HG03097 (cell line): ENCODE results near the gene SLC38A11.
"Not testable (repeated sequence)": the region's sequence is repeated elsewhere in the genome, so short reads cannot be mapped to it uniquely, and the experiment has no call there.

Experiments
- ATAC-seq: cut with Tn5 transposase; IDR thresholded peaks from one replicate; pipeline ENCODE4 v1.9.1; 2021; ENCODE audit not compliant: unreplicated experiment, low FRiP score

The SLC38A11 gene

GRCh38 chr2:164954954-164955701, at the start of gene SLC38A11:
Gene SLC38A11, minus strand, starts transcription at chr2:164955525. Its CDS starts 278 bp downstream, at chr2:164955247.
- no peak for ATAC-seq

GRCh38 chr2:165003443-165004130, 48.3 kb upstream of the SLC38A11 start:
- ATAC-seq, result no peak

- ATAC-seq, result no peak
Observed at GRCh38 chr2:165002638-165003037, 47.3 kb upstream of the SLC38A11 start.

GRCh38 chr2:164994664-164995299, 39.5 kb upstream of the SLC38A11 start:
- not testable (repeated sequence) for ATAC-seq

GRCh38 chr2:164993287-164994016, 38.1 kb upstream of the SLC38A11 start:
- no peak for ATAC-seq

- no peak for ATAC-seq
Observed at GRCh38 chr2:164992818-164993217, 37.5 kb upstream of the SLC38A11 start.

GRCh38 chr2:164992093-164992454, 36.7 kb upstream of the SLC38A11 start:
- ATAC-seq, result not testable (repeated sequence)

DNA sequence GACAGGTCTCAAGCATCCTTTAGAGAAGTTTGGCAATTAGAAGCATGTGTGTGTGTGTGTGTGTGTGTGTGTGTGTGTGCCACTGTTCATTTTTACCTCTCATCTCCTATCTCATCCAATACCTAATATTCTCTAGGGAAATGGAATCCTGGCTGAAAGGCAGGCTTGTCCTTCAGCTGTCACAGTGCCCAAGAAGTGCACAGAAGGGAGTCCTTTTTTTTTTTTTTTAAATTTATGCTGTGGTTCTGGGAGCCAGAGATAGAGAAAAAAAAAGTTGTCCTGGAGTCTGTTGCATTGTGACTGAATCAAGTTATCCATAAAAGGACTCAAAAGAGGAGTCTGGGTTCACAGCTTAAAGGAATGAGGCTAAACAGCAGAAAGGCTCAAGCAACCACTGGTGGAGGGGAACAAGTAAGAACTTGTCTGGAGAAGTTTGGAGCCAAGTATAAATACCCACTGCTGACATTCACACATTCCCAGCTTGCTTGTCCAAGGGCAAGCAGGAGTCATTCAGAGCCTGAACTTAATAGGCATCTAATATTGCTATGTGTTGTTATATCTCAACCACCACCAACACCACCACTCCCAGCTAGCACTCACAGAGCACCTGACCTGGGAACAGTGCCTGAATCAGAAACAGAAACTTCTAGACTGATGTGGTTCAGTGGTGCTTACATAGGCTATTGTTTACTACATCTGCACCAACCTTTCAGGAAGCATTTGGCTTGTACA, 36.2 kb upstream of the SLC38A11 start:
- peak; percentile 89 for ATAC-seq

DNA sequence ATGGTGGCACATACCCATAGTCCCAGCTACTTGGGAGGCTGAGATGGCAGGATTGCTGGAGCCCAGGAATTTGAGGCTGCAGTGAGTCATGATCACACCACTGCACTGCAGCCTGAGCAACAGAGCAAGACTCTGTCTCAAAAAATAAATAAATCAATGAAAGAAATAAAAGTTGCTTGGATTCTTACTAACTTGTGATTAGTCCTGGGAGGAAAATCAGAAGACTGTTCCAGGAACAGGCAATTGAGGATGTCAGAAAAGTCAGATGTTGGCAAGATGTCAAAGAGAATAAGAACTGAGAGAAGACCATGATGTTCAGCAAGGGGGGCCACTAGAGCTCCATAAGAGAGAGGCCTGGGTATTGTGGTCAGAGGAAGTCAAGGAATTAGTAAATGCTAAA, 35.6 kb upstream of the SLC38A11 start:
- not testable (repeated sequence) for ATAC-seq

DNA sequence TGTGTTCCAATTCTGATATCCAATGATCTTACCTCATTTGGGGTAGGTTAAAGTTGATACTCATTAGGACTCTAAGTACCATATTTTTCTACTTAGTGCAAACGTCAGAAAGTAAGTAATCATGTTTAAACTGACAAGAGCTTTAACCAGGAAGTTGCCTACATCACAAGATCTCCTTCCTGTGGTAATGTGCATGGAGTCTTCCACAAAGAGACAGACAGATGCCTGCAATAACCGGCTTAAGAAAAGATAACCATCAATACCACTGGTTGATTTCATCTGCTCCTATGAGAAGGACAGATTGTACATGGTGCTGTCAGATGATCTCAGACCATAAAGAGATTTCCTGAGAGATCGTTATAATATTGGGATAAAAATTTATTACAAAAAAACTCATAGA, 33.5 kb upstream of the SLC38A11 start:
- not testable (repeated sequence) for ATAC-seq

GRCh38 chr2:164986027-164986426, 30.7 kb upstream of the SLC38A11 start:
- ATAC-seq, result not testable (repeated sequence)

DNA sequence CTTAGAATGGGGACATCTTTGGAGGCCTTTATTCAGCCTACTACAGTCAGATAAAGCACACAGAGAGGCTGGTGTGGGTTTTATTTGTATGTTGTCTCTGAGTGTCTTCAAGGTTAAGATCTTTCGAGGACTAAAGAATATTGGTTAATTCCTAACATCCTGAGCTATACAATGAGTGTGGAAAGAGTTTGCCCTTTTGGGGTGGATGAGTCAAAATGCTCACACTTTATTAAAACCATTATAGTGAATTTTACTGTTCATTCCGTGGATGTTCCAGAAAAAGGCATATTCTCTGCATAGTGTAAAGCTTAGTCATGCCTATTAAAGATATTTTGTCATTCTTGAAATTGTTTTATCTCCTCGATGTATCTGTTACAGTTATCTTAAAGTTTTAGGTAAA, 29.1 kb upstream of the SLC38A11 start:
- no peak for ATAC-seq

GRCh38 chr2:164981217-164981990, 26.1 kb upstream of the SLC38A11 start:
- no peak for ATAC-seq

GRCh38 chr2:164980688-164981087, 25.4 kb upstream of the SLC38A11 start:
- ATAC-seq, result not testable (repeated sequence)

DNA sequence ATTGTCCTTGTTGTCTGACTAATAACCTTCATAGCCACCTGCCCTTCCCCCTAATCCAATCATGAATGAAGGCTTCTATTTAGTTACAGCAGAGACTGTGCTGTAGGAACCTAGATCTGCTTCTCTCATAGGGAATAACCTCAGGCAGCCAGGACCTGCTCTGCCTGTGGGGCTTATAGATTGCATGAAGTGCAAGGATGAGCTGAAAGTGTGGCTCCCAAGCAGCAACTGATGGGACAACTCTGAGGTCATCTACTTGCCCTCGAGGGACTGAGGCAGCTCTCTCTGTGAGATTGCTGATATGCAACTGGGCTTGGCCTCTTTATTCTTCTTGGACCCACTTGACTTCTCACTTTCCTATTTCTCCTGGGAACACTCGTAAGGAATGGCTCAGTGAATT, 23.8 kb upstream of the SLC38A11 start:
- ATAC-seq, result no peak

GRCh38 chr2:164976875-164977470, 21.6 kb upstream of the SLC38A11 start:
- ATAC-seq, result not testable (repeated sequence)

- ATAC-seq, result no peak
Observed at GRCh38 chr2:164976301-164976700, 21.0 kb upstream of the SLC38A11 start.

GRCh38 chr2:164975891-164976290, 20.6 kb upstream of the SLC38A11 start:
- ATAC-seq, result no peak

DNA sequence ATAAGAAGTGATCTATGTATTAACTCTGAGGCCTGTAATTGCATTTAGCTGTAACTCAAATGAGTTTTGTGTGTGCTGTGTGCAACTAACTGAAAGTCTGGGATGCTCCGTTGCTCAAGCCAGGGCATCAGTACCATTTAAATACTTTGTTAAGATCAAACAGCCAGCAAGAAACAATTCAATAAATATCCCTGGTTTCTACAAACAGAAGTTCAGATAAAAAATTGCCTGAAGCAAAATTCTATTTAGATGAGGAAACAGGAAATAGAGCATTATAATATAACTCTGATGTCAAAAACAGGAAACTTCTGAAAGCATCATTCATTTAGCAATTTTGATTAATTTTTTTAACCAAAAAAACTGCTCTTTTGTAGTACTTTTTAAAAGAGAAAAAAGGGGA, 18.9 kb upstream of the SLC38A11 start:
- no peak for ATAC-seq
